A549 (cell line): ENCODE data around the gene ADAP1.

Experiments
- CHD4 ChIP-seq: fragments of 200-600 bp; sonication (generic); IDR thresholded peaks from 2 replicates; pipeline ENCODE4 v1.6.1; 2016; ENCODE audit warnings: antibody characterized with exemption, mild to moderate bottlenecking, borderline replicate concordance
- HOXB5 ChIP-seq: fragments of 250-450 bp; sonication (Bioruptor Pico); IDR thresholded peaks from 2 replicates; pipeline ENCODE4 v1.5.0; 2020; ENCODE audit warnings: mild to moderate bottlenecking, moderate library complexity
- POLR2A ChIP-seq: IDR thresholded peaks from 2 replicates; pipeline ENCODE4 v1.6.1; 2012; ENCODE audit warnings: mild to moderate bottlenecking, low read length
- RAD21 ChIP-seq, 2 experiments: fragments of >200 bp in 1 of 2; sonication (Bioruptor Twin) in 1 of 2; formaldehyde crosslinking in 1 of 2; IDR thresholded peaks in 1 of 2; conservative IDR thresholded peaks in 1 of 2; 2 replicates in 1 of 2; 3 replicates in 1 of 2; pipeline ENCODE4 v1.6.1; 2012 to 2018; ENCODE audit warnings: inconsistent platforms in 1 of 2
- RFX5 ChIP-seq: fragments of 450-650 bp; IDR thresholded peaks from 2 replicates; pipeline ENCODE4 v1.7.1; 2014; ENCODE audit warnings: antibody characterized with exemption, mild to moderate bottlenecking, moderate library complexity
- ZFP36 ChIP-seq: fragments of 450-650 bp; IDR thresholded peaks from 2 replicates; pipeline ENCODE4 v1.6.1; 2014; ENCODE audit warnings: borderline replicate concordance; ENCODE audit not compliant: partially characterized antibody
- TF ChIP-seq, protein P1 (sequence below): fragments of 450-650 bp; IDR thresholded peaks from 2 replicates; pipeline ENCODE4 v1.6.1; 2014; ENCODE audit warnings: antibody characterized with exemption
- TF ChIP-seq, protein P2 (sequence below): fragments of >200 bp; sonication (Bioruptor Twin); formaldehyde crosslinking; IDR thresholded peaks from 3 replicates; pipeline ENCODE4 v1.5.1; 2016

DNA sequence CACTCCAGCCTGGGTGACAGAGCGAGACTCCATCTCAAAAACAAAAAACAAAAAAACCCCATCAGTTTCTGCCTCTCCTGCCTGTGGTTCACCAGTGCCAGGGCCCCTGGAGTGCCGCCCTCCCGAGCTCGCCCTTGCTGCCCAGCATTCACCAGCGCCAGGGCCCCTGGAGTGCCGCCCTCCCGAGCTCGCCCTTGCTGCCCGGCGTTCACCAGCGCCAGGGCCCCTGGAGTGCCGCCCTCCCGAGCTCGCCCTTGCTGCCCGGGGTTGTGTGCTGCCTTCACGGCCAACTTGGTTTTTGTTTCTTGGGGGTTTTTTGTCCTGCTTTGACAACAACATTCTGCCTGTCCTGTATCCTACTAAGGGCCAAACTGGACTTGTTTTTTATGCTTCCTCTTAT lies 91.4 kb downstream of the ADAP1 start:
- TF ChIP-seq, protein P1, sequence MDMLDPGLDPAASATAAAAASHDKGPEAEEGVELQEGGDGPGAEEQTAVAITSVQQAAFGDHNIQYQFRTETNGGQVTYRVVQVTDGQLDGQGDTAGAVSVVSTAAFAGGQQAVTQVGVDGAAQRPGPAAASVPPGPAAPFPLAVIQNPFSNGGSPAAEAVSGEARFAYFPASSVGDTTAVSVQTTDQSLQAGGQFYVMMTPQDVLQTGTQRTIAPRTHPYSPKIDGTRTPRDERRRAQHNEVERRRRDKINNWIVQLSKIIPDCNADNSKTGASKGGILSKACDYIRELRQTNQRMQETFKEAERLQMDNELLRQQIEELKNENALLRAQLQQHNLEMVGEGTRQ, result no peak
- no peak for TF ChIP-seq CHD4
- no peak for TF ChIP-seq RFX5
- TF ChIP-seq, protein P2, sequence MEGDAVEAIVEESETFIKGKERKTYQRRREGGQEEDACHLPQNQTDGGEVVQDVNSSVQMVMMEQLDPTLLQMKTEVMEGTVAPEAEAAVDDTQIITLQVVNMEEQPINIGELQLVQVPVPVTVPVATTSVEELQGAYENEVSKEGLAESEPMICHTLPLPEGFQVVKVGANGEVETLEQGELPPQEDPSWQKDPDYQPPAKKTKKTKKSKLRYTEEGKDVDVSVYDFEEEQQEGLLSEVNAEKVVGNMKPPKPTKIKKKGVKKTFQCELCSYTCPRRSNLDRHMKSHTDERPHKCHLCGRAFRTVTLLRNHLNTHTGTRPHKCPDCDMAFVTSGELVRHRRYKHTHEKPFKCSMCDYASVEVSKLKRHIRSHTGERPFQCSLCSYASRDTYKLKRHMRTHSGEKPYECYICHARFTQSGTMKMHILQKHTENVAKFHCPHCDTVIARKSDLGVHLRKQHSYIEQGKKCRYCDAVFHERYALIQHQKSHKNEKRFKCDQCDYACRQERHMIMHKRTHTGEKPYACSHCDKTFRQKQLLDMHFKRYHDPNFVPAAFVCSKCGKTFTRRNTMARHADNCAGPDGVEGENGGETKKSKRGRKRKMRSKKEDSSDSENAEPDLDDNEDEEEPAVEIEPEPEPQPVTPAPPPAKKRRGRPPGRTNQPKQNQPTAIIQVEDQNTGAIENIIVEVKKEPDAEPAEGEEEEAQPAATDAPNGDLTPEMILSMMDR, result no peak
- no peak for TF ChIP-seq RAD21 (conservative IDR thresholded peaks at IDR 0.05 in 1 of 2, IDR thresholded peaks at IDR 0.05 in 1 of 2)
- no peak for TF ChIP-seq ZFP36
- TF ChIP-seq POLR2A, result no peak
- TF ChIP-seq HOXB5 (CRISPR knock-in tag), result no peak
